ENCODE measurements around the gene ANKRD27.

- no peak for TF ChIP-seq POLR2A (IDR thresholded peaks at IDR 0.05; ENCODE audit: low read length)
- no peak for TF ChIP-seq GATA1 (IDR thresholded peaks at IDR 0.05; ENCODE audit: low read depth, low read length)
Observed at GRCh38 chr19:32637480-32637879, 37.5 kb downstream of the ANKRD27 start.

Data from erythroblast (primary cell).